Keratinocyte (primary cell): ENCODE results near the gene GGNBP2.

Experiments used
- EZH2 ChIP-seq: IDR thresholded peaks from one replicate; pipeline ENCODE4 v1.6.1; 2012; ENCODE audit warnings: inconsistent platforms, mild to moderate bottlenecking, low read length, moderate library complexity
- TF ChIP-seq, protein P1 (sequence below), 3 experiments: IDR thresholded peaks in 1 of 3; conservative IDR thresholded peaks in 1 of 3; optimal IDR thresholded peaks in 1 of 3; 2 replicates in 2 of 3; 3 replicates in 1 of 3; pipeline versions ENCODE3 to v1.5.1; 2011; ENCODE audit warnings: low read length in 3 of 3, mild to moderate bottlenecking in 3 of 3, moderate library complexity in 2 of 3, control low read depth in 1 of 3, inconsistent platforms in 1 of 3; ENCODE audit not compliant: insufficient read depth in 2 of 3; ENCODE audit errors: extremely low read depth in 1 of 3

DNA sequence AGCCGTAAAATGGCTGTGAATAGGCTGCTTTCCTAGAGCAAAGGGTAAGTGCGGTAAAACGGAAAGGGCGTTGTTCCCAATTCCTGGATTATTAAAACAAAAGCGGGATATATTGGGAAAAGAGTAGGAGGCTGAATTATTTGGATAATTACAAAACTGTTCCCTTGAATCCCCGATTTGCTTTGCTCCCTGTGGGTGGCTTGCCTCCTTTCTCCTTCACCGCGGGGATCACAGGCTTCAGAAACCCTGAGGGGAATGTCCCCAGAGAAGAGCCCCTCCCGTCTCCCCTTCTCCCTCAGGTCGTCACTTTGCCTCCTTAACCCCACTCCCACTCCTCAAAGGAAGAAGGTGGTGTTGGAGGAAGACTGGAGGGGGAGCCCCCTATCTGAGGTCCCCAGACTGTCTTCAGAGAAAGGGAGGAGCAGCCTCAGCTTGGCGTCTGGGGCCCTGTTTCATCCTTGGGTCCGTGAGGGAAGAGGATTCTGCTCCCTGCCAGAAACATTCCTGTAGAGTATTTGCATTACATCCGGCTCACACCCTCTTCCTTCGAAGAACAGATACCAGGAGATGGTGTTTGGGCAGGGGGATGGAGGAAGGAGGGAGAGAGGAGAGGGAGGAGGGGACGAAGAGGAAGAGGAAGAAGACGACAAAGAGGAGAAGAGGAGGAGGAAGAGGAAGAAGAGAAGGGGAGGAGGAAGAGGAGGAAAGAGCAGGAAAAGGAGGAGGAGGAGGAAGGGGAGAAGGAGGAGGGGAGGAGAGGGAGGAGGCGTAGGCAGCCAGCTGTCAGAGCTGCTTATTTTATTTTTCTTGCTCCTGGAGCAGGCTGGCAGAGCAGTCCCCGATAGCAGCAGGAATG lies 88.4 kb downstream of the GGNBP2 start:
- TF ChIP-seq, protein P1, sequence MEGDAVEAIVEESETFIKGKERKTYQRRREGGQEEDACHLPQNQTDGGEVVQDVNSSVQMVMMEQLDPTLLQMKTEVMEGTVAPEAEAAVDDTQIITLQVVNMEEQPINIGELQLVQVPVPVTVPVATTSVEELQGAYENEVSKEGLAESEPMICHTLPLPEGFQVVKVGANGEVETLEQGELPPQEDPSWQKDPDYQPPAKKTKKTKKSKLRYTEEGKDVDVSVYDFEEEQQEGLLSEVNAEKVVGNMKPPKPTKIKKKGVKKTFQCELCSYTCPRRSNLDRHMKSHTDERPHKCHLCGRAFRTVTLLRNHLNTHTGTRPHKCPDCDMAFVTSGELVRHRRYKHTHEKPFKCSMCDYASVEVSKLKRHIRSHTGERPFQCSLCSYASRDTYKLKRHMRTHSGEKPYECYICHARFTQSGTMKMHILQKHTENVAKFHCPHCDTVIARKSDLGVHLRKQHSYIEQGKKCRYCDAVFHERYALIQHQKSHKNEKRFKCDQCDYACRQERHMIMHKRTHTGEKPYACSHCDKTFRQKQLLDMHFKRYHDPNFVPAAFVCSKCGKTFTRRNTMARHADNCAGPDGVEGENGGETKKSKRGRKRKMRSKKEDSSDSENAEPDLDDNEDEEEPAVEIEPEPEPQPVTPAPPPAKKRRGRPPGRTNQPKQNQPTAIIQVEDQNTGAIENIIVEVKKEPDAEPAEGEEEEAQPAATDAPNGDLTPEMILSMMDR (optimal IDR thresholded peaks at IDR 0.05 in 1 of 3, IDR thresholded peaks at IDR 0.05 in 1 of 3, conservative IDR thresholded peaks at IDR 0.05 in 1 of 3; ENCODE audit: extremely low read depth in 1 of 3, insufficient read depth in 2 of 3, low read length in 3 of 3), result no peak
- TF ChIP-seq EZH2, result no peak
